HG02885 (cell line): ENCODE data around the gene SRSF3.
"Not testable (repeated sequence)": the region's sequence is repeated elsewhere in the genome, so short reads cannot be mapped to it uniquely, and the experiment has no call there.

ENCODE experiments used
- ATAC-seq: cut with Tn5 transposase; IDR thresholded peaks from one replicate; pipeline ENCODE4 v1.9.1; 2021; ENCODE audit warnings: mild to moderate bottlenecking; ENCODE audit not compliant: unreplicated experiment, poor library complexity

SRSF3 gene

GRCh38 chr6:36603222-36604089 is 9.3 kb downstream of the SRSF3 start:
- no peak for ATAC-seq

- ATAC-seq, result no peak
Observed at GRCh38 chr6:36604090-36605060, 10.2 kb downstream of the SRSF3 start.

GRCh38 chr6:36605143-36605542 is 11.0 kb downstream of the SRSF3 start:
- ATAC-seq, result no peak

GRCh38 chr6:36605560-36606391 is 11.6 kb downstream of the SRSF3 start:
- ATAC-seq, result no peak

GRCh38 chr6:36607305-36607682 is 13.1 kb downstream of the SRSF3 start:
- not testable (repeated sequence) for ATAC-seq

- ATAC-seq, result no peak
Observed at GRCh38 chr6:36607683-36608386, 13.7 kb downstream of the SRSF3 start.

- no peak for ATAC-seq
Observed at GRCh38 chr6:36608788-36609563, 14.8 kb downstream of the SRSF3 start.

- no peak for ATAC-seq
Observed at GRCh38 chr6:36609582-36609981, 15.4 kb downstream of the SRSF3 start.

GRCh38 chr6:36610041-36610955 is 16.1 kb downstream of the SRSF3 start:
- ATAC-seq, result no peak

- no peak for ATAC-seq
Observed at GRCh38 chr6:36610956-36611336, 16.8 kb downstream of the SRSF3 start.

GRCh38 chr6:36611679-36612078 is 17.5 kb downstream of the SRSF3 start:
- not testable (repeated sequence) for ATAC-seq

- ATAC-seq, result no peak
Observed at GRCh38 chr6:36612101-36612625, 18.0 kb downstream of the SRSF3 start.

GRCh38 chr6:36613200-36613995 is 19.2 kb downstream of the SRSF3 start:
- no peak for ATAC-seq

- ATAC-seq, result no peak
Observed at GRCh38 chr6:36615018-36615761, 21.0 kb downstream of the SRSF3 start.

GRCh38 chr6:36616893-36617521 is 22.8 kb downstream of the SRSF3 start:
- ATAC-seq, result no peak
